ENCODE measurements around the gene CREBBP. TPM values are rescaled to one million over a fixed set of nuclear protein-coding genes. Genes with fewer than 3 reads are reported as not detected.

CREBBP gene
- total RNA-seq, 3 donors from 2014 or later = 61.6 to 82.6 (median 69.5) TPM

DNA sequence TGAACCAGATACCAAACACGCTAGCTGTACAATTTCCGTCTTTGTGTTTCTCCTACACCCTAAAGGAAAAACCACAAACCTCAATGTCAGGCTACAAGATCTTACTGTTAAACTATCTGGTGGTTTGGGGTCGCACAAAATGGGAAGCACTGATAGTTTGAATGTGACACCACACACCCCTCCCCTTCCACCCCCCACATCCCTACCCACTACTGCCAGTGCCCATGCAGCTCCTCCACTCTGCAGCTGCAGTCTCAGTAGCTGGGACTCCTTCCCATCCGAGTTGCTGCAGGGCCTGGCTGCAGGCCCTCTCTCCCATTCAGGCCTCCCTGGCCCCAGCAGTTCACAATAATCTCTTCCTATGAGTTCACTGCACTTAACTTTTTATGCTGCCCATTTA lies 181.6 kb downstream of the CREBBP start:
- no peak for DNase-seq (ENCODE audit: low spot score in 2 of 2)
- Histone ChIP-seq H3K27me3 (no peaks in the 10 kb centered on the region), H3K4me3 (no peak overlapping the region), H3K9me3 (no peaks in the 10 kb centered on the region), H3K36me3 (no peaks in the 10 kb centered on the region), H3K4me1 (no peaks in the 10 kb centered on the region), H3K27ac (no peak overlapping the region)
- TF ChIP-seq, protein P1, sequence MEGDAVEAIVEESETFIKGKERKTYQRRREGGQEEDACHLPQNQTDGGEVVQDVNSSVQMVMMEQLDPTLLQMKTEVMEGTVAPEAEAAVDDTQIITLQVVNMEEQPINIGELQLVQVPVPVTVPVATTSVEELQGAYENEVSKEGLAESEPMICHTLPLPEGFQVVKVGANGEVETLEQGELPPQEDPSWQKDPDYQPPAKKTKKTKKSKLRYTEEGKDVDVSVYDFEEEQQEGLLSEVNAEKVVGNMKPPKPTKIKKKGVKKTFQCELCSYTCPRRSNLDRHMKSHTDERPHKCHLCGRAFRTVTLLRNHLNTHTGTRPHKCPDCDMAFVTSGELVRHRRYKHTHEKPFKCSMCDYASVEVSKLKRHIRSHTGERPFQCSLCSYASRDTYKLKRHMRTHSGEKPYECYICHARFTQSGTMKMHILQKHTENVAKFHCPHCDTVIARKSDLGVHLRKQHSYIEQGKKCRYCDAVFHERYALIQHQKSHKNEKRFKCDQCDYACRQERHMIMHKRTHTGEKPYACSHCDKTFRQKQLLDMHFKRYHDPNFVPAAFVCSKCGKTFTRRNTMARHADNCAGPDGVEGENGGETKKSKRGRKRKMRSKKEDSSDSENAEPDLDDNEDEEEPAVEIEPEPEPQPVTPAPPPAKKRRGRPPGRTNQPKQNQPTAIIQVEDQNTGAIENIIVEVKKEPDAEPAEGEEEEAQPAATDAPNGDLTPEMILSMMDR (IDR thresholded peaks at IDR 0.05) = no peak
- no peak for TF ChIP-seq POLR2AphosphoS5 (IDR thresholded peaks at IDR 0.05)
- no peak for TF ChIP-seq POLR2A (IDR thresholded peaks at IDR 0.05)
- intact Hi-C loops (cut with DNase I; ENCODE audit: low total_unique reads) = no loop called here

DNA sequence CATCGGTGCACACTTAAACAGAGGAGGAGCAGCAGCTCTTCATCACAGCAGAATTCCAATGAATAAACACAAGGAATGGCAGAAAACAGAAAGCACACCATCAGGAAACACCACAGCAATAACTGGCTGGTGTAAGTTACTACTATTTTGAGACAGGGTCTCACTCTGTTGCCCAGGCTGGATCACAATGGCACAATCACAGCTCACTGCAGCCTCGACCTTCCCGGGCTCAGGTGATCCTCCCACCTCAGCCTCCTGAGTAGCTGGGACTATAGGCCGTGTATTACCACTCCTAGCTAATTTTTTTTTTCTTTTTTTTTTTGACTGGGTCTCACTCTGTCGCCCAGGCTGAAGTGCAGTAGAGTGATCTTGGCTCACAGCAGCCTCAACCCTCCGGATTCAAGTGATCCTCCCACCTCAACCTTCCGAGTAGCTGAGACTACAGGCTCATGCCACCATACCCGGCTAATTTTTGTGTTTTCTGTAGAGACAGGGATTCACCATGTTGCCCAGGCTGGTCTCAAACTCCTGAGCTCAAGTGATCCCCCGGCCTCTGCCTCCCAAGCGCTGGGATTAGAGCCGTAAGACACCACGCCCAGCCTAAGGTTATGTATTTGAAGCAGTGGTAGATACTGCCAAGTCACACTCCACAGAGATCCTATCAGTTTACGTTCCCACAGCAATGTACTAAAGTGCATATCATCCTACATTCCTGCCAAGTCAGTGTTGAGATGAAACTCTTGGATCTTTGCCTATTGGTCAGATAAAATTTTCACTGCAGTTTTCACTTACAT lies 183.9 kb downstream of the CREBBP start:
- no peak for DNase-seq (ENCODE audit: low spot score in 2 of 2)
- Histone ChIP-seq H3K9me3 (no peaks in the 10 kb centered on the region), H3K36me3 (no peaks in the 10 kb centered on the region), H3K4me1 (no peaks in the 10 kb centered on the region), H3K4me3 (no peak overlapping the region), H3K27ac (no peak overlapping the region), H3K27me3 (no peaks in the 10 kb centered on the region)
- intact Hi-C loops (cut with DNase I; ENCODE audit: low total_unique reads) = no loop called here
- TF ChIP-seq POLR2A (IDR thresholded peaks at IDR 0.05) (no peak), POLR2AphosphoS5 (IDR thresholded peaks at IDR 0.05) (no peak)
- TF ChIP-seq, protein P1 (IDR thresholded peaks at IDR 0.05) = no peak

DNA sequence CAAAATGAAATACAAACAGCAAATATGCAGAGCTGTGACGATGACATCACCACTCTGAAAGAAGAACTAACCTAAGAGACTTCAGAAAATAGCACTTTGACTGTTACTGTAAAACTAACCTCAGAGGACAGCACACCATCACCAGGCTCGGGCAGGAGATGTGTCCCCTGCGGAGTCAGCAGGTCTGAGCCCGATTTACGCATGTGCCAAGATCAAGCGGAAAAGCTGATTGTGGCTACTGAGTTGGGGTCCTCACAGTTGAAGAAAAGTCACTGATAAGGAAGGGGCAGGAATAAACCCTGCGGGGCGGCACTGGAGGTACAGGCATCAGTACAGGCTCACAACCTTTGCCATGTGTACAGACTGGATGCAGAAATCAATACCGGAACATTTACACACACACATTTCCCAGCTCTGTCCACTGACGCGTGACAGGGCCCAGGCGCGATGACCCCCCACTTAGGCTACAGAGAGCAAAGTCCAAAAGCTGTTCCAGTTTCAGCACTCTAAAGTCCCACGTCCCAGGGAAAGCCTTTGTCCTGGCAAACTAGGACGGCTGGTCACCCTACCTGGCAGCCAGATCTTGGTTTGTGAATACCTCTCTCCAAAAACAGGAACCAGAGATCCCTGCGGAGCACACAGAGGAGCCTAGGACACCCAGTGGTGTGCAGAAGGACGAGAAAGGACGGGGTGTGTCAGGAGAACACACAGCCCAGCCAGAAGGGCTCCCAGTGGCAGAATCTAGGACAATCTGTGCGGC lies 184.7 kb downstream of the CREBBP start:
- H3K36me3 ChIP-seq = no peaks in the 10 kb centered on the region
- intact Hi-C loops (cut with DNase I; ENCODE audit: low total_unique reads) = no loop called here
- H3K4me3 ChIP-seq = no peak overlapping the region
- no peak for DNase-seq (ENCODE audit: low spot score in 2 of 2)
- no peak for TF ChIP-seq POLR2AphosphoS5 (IDR thresholded peaks at IDR 0.05)
- TF ChIP-seq, protein P1 (IDR thresholded peaks at IDR 0.05) = no peak
- TF ChIP-seq POLR2A (IDR thresholded peaks at IDR 0.05) = no peak
- H3K9me3 ChIP-seq = no peaks in the 10 kb centered on the region
- H3K27me3 ChIP-seq = no peaks in the 10 kb centered on the region
- no peak overlapping the region for H3K27ac ChIP-seq
- H3K4me1 ChIP-seq = no peaks in the 10 kb centered on the region

DNA sequence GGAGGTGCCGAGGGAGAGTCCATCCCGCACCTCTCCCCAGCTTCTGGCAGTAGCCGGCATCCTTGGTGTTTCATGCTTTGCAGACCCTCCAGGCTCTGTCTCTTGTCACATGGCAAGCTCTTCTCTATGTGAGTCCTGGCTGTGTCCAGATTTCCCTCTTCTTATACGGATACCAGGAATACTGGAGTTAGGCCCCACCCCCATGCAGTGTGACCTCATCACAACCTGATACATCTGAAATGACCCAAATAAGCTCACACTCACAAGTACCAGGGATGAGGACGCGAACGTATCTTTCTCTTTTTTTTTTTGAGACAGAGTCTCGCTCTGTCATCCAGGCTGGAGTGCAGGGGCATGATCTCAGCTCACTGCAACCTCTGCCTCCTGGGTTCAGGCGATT lies 186.5 kb downstream of the CREBBP start:
- DNase-seq (ENCODE audit: low spot score in 2 of 2) = no peak

More for the DNA sequence above, 186.5 kb downstream of the CREBBP start:
- Histone ChIP-seq H3K36me3 (no peaks in the 10 kb centered on the region), H3K27me3 (no peaks in the 10 kb centered on the region), H3K4me3 (no peak overlapping the region), H3K4me1 (no peaks in the 10 kb centered on the region), H3K27ac (no peak overlapping the region), H3K9me3 (no peaks in the 10 kb centered on the region)
- intact Hi-C loops (cut with DNase I; ENCODE audit: low total_unique reads) = no loop called here
- TF ChIP-seq, protein P1 (IDR thresholded peaks at IDR 0.05) = no peak
- TF ChIP-seq POLR2AphosphoS5 (IDR thresholded peaks at IDR 0.05) = no peak
- TF ChIP-seq POLR2A (IDR thresholded peaks at IDR 0.05) = no peak
